ENCODE results near the gene RNPS1.

Gene RNPS1

GRCh38 chr16:2229632-2230250 is 38.2 kb downstream of the RNPS1 start:
- DNase-seq (ENCODE audit: low read depth in 1 of 2, low spot score in 1 of 2) = no peak
- Histone ChIP-seq H3K27me3 (ENCODE audit: insufficient read depth, poor library complexity, severe bottlenecking) (no peaks in the 10 kb centered on the region), H3K27ac (replicated peaks) (no peak overlapping the region), H3K4me3 (replicated peaks; ENCODE audit: insufficient read depth, low read length) (no peak overlapping the region)
- no peak for TF ChIP-seq GABPA (IDR thresholded peaks at IDR 0.05; ENCODE audit: low read depth)
- TF ChIP-seq SPI1 (IDR thresholded peaks at IDR 0.05; ENCODE audit: borderline replicate concordance, low read depth) = no peak
- TF ChIP-seq CTCF (IDR thresholded peaks at IDR 0.05; ENCODE audit: insufficient read depth, low read length) = no peak
- TF ChIP-seq, protein P1, sequence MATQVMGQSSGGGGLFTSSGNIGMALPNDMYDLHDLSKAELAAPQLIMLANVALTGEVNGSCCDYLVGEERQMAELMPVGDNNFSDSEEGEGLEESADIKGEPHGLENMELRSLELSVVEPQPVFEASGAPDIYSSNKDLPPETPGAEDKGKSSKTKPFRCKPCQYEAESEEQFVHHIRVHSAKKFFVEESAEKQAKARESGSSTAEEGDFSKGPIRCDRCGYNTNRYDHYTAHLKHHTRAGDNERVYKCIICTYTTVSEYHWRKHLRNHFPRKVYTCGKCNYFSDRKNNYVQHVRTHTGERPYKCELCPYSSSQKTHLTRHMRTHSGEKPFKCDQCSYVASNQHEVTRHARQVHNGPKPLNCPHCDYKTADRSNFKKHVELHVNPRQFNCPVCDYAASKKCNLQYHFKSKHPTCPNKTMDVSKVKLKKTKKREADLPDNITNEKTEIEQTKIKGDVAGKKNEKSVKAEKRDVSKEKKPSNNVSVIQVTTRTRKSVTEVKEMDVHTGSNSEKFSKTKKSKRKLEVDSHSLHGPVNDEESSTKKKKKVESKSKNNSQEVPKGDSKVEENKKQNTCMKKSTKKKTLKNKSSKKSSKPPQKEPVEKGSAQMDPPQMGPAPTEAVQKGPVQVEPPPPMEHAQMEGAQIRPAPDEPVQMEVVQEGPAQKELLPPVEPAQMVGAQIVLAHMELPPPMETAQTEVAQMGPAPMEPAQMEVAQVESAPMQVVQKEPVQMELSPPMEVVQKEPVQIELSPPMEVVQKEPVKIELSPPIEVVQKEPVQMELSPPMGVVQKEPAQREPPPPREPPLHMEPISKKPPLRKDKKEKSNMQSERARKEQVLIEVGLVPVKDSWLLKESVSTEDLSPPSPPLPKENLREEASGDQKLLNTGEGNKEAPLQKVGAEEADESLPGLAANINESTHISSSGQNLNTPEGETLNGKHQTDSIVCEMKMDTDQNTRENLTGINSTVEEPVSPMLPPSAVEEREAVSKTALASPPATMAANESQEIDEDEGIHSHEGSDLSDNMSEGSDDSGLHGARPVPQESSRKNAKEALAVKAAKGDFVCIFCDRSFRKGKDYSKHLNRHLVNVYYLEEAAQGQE (IDR thresholded peaks at IDR 0.05; ENCODE audit: insufficient replicate concordance, low read depth) = no peak
- no peak for TF ChIP-seq POLR2AphosphoS5 (IDR thresholded peaks at IDR 0.05; ENCODE audit: low read depth)

DNA sequence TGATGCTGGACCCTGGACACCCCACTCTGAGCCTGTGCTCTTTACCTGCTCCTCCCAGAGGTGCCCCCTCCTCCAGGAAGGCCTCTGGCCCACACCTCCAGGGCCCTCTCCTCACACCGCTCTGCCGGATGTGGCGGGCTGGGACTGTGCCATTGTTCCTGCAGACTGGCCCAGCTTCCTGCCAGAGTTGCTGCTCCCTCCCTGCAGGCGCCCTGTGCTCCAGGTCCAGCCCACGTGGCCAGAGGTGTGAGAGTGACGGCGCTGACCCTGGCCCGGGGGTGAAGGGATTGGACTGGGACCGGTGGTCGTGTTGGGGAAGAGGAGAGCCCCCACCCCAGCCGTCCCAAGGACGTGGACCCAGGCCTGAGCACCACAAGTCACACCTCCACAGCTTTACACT is 38.8 kb downstream of the RNPS1 start:
- TF ChIP-seq GABPA (IDR thresholded peaks at IDR 0.05; ENCODE audit: low read depth) (no peak), POLR2AphosphoS5 (IDR thresholded peaks at IDR 0.05; ENCODE audit: low read depth) (no peak), CTCF (IDR thresholded peaks at IDR 0.05; ENCODE audit: insufficient read depth, low read length) (no peak), SPI1 (IDR thresholded peaks at IDR 0.05; ENCODE audit: borderline replicate concordance, low read depth) (no peak)
- TF ChIP-seq, protein P1 (IDR thresholded peaks at IDR 0.05; ENCODE audit: insufficient replicate concordance, low read depth) = no peak
- no peak overlapping the region for H3K27ac ChIP-seq (replicated peaks)

DNA sequence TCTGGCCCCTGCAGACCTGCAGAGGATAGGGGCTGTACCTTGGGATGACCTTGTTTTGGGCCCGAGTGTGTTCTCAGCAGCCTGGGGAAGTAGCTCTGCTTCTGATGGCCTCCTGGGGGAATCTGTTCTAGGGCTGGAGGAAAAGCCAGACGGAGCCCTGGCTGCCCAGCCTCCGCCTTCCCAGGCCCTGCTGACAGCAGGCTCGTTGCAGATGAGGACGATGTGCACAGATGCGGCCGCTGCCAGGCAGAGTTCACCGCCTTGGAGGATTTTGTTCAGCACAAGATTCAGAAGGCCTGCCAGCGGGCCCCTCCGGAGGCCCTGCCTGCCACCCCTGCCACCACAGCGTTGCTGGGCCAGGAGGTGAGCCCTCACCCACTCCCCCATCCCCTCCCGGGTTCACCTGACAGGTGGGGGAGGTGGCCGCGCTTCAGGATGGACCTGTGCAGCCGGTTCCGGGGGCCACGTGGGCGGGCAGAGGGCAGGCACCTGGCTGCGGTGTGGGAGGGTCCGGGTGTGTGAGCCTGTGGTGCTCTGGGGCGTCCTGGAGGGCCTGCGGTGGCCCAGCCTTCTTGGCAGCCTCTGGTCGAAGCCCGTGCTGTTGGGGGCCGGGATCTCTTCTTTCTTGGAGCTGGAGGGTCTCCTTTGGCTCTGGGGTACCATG is 39.6 kb downstream of the RNPS1 start:
- no peak for TF ChIP-seq GABPA (IDR thresholded peaks at IDR 0.05; ENCODE audit: low read depth)
- no peak for TF ChIP-seq CTCF (IDR thresholded peaks at IDR 0.05; ENCODE audit: insufficient read depth, low read length)
- TF ChIP-seq POLR2AphosphoS5 (IDR thresholded peaks at IDR 0.05; ENCODE audit: low read depth) = no peak
- TF ChIP-seq, protein P1 (IDR thresholded peaks at IDR 0.05; ENCODE audit: insufficient replicate concordance, low read depth) = no peak
- no peak for TF ChIP-seq SPI1 (IDR thresholded peaks at IDR 0.05; ENCODE audit: borderline replicate concordance, low read depth)
- Histone ChIP-seq H3K4me3 (replicated peaks; ENCODE audit: insufficient read depth, low read length) (no peak overlapping the region), H3K27ac (replicated peaks) (no peak overlapping the region), H3K27me3 (ENCODE audit: insufficient read depth, poor library complexity, severe bottlenecking) (no peaks in the 10 kb centered on the region)
- no peak for DNase-seq (ENCODE audit: low read depth in 1 of 2, low spot score in 1 of 2)

More for the DNA sequence above, 38.8 kb downstream of the RNPS1 start:
- no peak for DNase-seq (ENCODE audit: low read depth in 1 of 2, low spot score in 1 of 2)
- no peaks in the 10 kb centered on the region for H3K27me3 ChIP-seq (ENCODE audit: insufficient read depth, poor library complexity, severe bottlenecking)
- no peak overlapping the region for H3K4me3 ChIP-seq (replicated peaks; ENCODE audit: insufficient read depth, low read length)
